ENCODE measurements around the gene MBD4.

DNA sequence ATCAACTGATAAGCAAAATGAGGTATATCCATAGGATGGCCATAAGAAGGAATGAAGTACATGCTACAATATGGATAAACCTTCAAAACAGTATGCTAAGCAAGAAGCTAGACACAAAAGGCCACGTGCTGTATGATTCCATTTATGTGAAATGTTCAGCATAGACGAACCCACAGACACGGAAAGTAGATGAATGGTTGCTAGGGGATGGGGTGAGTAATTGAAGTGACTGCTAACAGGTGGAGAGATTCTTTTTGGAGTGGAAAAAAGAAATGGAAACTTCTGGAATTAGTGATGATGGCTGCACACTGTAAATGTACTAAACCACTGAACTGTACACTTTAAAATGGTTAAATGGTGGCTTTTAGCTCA lies 10.7 kb downstream of the MBD4 start:
- TF ChIP-seq POLR2A (IDR thresholded peaks at IDR 0.05; ENCODE audit: low read depth, low read length) (no peak), POLR2AphosphoS5 (IDR thresholded peaks at IDR 0.05; ENCODE audit: low read depth, low read length) (no peak), TAF1 (IDR thresholded peaks at IDR 0.05; ENCODE audit: borderline replicate concordance, low read depth, low read length) (no peak)
